ENCODE measurements around the gene SAA4.
"Not testable (repeated sequence)": the region's sequence is repeated elsewhere in the genome, so short reads cannot be mapped to it uniquely, and the experiment has no call there.

The SAA4 gene

DNA sequence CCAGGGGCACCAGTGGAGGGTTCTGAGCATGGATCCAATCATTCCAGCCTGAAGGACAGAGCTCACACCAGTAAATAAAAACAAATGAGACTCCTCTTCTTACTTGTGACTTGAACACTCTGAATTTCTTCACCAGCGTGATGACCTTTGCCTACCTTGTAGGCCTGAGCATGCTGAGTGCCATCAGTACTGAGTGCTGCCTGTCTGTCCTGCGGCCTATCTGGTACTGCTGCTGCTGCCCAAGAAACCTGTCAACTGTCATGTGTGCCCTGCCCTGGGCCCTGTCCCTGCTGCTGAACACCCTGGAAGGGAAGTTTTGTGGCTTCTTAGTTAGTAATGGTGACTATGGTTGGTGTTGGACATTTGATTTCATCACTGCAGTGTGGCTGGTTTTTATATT lies 40.1 kb downstream of the SAA4 start:
- Histone ChIP-seq H3K9ac (ENCODE audit: low read length in 5 of 5) (no peak overlapping the region), H3K4me1 (ENCODE audit: control insufficient read depth in 5 of 5, insufficient read depth in 5 of 5, low read length in 5 of 5) (peaks cover 0 to 6% (median 0%) of the 10 kb centered on the region in 5 donors), H3K36me3 (ENCODE audit: control insufficient read depth in 5 of 5, insufficient read depth in 5 of 5, low read length in 5 of 5) (no peaks in the 10 kb centered on the region), H3K4me3 (ENCODE audit: low read depth in 1 of 5, low read length in 5 of 5) (no peak overlapping the region), H3K9me3 (ENCODE audit: control insufficient read depth in 5 of 5, low read length in 5 of 5) (peaks cover 0 to 5% (median 0%) of the 10 kb centered on the region in 5 donors), H3K27me3 (ENCODE audit: control insufficient read depth in 5 of 5, insufficient read depth in 4 of 5, low read length in 5 of 5) (no peaks in the 10 kb centered on the region), H3K27ac (ENCODE audit: low read depth, low read length) (no peak overlapping the region)

DNA sequence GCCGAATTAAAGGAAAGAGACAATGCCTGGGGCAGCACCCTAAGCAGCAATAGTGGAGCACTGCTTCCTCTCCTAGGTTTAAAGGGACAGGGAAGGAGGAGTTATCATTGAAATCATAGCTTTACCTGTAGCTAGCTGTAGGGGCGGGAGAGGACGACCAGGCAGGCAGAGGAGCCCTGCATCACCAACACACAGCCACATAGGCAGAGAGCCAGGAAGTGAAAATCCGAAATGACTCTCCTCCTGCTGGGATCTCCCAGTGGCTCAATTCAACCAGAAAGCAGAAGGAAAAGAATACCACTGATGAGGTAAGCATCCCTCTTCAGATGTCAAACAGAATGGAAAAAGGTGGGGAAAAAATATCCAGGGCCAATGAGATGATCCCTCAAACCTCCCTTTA lies 43.6 kb downstream of the SAA4 start:
- Histone ChIP-seq H3K4me3 (ENCODE audit: low read depth in 1 of 5, low read length in 5 of 5) (no peak overlapping the region), H3K9me3 (ENCODE audit: control insufficient read depth in 5 of 5, low read length in 5 of 5) (no peaks in the 10 kb centered on the region), H3K4me1 (ENCODE audit: control insufficient read depth in 5 of 5, insufficient read depth in 5 of 5, low read length in 5 of 5) (peaks cover 0 to under 1% (median 0%) of the 10 kb centered on the region in 5 donors), H3K27ac (ENCODE audit: low read depth, low read length) (no peak overlapping the region), H3K27me3 (ENCODE audit: control insufficient read depth in 5 of 5, insufficient read depth in 4 of 5, low read length in 5 of 5) (peaks cover 0 to 3% (median 0%) of the 10 kb centered on the region in 5 donors), H3K9ac (ENCODE audit: low read length in 5 of 5) (no peak overlapping the region), H3K36me3 (ENCODE audit: control insufficient read depth in 5 of 5, insufficient read depth in 5 of 5, low read length in 5 of 5) (no peaks in the 10 kb centered on the region)

DNA sequence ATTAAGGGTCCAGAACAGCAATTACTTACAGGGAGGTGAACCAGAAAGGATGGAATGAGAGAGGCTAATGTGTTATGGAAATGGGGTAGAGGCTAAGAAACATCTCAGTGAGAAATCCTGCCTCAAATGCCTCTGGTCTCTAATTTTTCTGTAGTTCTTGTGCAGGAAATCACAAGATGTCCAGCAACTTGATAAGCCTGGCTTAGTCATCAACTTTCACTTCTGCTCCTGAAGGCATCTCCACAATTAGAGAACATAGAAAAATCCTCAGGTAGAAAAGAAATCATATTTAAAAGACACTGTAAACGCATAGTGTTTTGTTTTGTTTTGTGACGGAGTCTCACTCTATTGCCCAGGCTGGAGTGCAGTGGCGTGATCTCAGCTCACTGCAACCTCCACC lies 45.2 kb downstream of the SAA4 start:
- H3K27me3 ChIP-seq (ENCODE audit: control insufficient read depth in 5 of 5, insufficient read depth in 4 of 5, low read length in 5 of 5) = peaks cover 0 to 3% (median 2%) of the 10 kb centered on the region in 5 donors
- no peak overlapping the region for H3K27ac ChIP-seq (ENCODE audit: low read depth, low read length)
- H3K4me3 ChIP-seq (ENCODE audit: low read depth in 1 of 5, low read length in 5 of 5) = no peak overlapping the region
- no peaks in the 10 kb centered on the region for H3K36me3 ChIP-seq (ENCODE audit: control insufficient read depth in 5 of 5, insufficient read depth in 5 of 5, low read length in 5 of 5)
- H3K4me1 ChIP-seq (ENCODE audit: control insufficient read depth in 5 of 5, insufficient read depth in 5 of 5, low read length in 5 of 5) = no peaks in the 10 kb centered on the region
- no peaks in the 10 kb centered on the region for H3K9me3 ChIP-seq (ENCODE audit: control insufficient read depth in 5 of 5, low read length in 5 of 5)
- no peak overlapping the region for H3K9ac ChIP-seq (ENCODE audit: low read length in 5 of 5)

DNA sequence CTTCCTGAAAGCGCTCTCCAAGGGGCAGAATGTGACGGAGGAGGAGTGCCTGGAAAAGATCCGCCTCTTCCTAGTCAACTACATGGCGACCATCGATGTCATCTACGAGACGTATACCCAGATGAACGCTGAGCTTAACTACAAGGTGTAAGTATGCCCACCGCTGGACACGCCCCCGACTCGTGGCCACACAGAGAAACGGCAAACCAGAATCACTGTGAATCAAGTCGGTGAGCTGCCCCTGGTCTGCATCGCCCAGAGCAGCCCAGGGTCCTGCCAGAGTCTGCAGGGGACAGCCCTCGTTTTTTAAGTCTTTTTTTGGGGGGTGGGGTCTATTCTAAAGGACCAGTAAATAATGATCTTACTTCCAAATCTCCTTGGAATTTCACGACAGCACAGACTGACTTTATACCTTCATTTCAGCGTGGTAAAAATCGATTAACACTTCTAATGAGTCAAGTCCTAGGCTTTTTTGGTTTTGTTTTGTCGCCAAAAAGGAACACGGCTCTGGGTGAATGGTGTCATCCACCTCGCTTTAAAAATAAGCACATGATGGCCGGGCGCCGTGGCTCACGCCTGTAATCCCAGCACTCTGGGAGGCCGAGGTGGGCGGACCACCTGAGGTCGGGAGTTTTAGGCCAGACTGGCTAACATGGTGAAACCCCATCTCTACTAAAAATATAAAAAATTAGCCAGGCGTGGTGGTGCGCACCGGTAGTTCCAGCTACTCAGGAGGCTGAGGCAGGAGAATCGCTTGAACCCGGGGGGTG lies 46.9 kb downstream of the SAA4 start:
- H3K4me3 ChIP-seq (ENCODE audit: low read depth in 1 of 5, low read length in 5 of 5); H3K4me1 ChIP-seq (ENCODE audit: control insufficient read depth in 5 of 5, insufficient read depth in 5 of 5, low read length in 5 of 5); H3K9me3 ChIP-seq (ENCODE audit: control insufficient read depth in 5 of 5, low read length in 5 of 5); H3K36me3 ChIP-seq (ENCODE audit: control insufficient read depth in 5 of 5, insufficient read depth in 5 of 5, low read length in 5 of 5); H3K27ac ChIP-seq (ENCODE audit: low read depth, low read length); H3K9ac ChIP-seq (ENCODE audit: low read length in 5 of 5); H3K27me3 ChIP-seq (ENCODE audit: control insufficient read depth in 5 of 5, insufficient read depth in 4 of 5, low read length in 5 of 5): not testable (repeated sequence)

DNA sequence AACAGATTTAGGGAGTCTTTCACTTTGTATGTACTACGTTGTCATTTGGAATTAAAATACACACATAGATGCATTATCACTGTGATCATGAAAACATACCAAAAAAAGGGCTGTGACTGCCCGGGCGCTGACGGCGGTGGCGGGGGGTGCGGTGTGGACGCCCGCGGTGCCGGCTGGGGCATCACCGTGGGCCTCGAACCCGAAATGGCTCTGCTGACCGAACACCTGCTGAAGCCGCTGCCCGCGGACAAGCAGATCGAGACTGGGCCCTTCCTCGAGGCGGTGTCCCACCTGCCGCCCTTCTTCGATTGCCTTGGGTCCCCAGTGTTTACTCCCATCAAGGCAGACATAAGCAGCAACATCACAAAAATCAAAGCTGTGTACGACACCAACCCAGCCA lies 47.8 kb downstream of the SAA4 start:
- Histone ChIP-seq H3K9ac (ENCODE audit: low read length in 5 of 5) (no peak overlapping the region), H3K9me3 (ENCODE audit: control insufficient read depth in 5 of 5, low read length in 5 of 5) (no peaks in the 10 kb centered on the region)

More for the DNA sequence above, 47.8 kb downstream of the SAA4 start:
- Histone ChIP-seq H3K27ac (ENCODE audit: low read depth, low read length) (no peak overlapping the region), H3K36me3 (ENCODE audit: control insufficient read depth in 5 of 5, insufficient read depth in 5 of 5, low read length in 5 of 5) (no peaks in the 10 kb centered on the region), H3K4me3 (ENCODE audit: low read depth in 1 of 5, low read length in 5 of 5) (no peak overlapping the region), H3K27me3 (ENCODE audit: control insufficient read depth in 5 of 5, insufficient read depth in 4 of 5, low read length in 5 of 5) (peaks cover 0 to 6% (median 2%) of the 10 kb centered on the region in 5 donors), H3K4me1 (ENCODE audit: control insufficient read depth in 5 of 5, insufficient read depth in 5 of 5, low read length in 5 of 5) (no peaks in the 10 kb centered on the region)
